ENCODE results near the gene ANKHD1. TPM values are rescaled to one million over a fixed set of nuclear protein-coding genes. Genes with fewer than 3 reads are reported as not detected.
A peak's percentile ranks its signal among the peaks of the same experiment; 100 is the strongest.

The ANKHD1 gene
- total RNA-seq, 6 experiments from 2014 or later, result 35.4 to 49.7 (median 41.5) TPM

GRCh38 chr5:140360101-140360500 is 41.5 kb upstream of the ANKHD1 start, which contains the start of gene SLC4A9:
Gene SLC4A9, plus strand, starts transcription at chr5:140360194. Its CDS starts 43 bp downstream, at chr5:140360237.
- no peak for DNase-seq
- H3K9me3 Mint-ChIP-seq, result no peaks in the 10 kb centered on the region
- TF ChIP-seq CTCF (IDR thresholded peaks at IDR 0.05), result no peak
- H3K27ac Mint-ChIP-seq, result no peak within 1 kb of the TSS
- no peak within 1 kb of the TSS for H3K4me3 Mint-ChIP-seq
- no peaks in the 10 kb centered on the region; the same call in 1 of the 2 replicates for H3K27me3 Mint-ChIP-seq (ENCODE audit: insufficient read depth)
- peaks cover 24% of the 10 kb centered on the region for H3K4me1 Mint-ChIP-seq (ENCODE audit: low read depth)
- H3K36me3 Mint-ChIP-seq (ENCODE audit: low read depth), result no peaks in the 10 kb centered on the region

- Mint-ChIP-seq H3K27ac (no peak overlapping the region), H3K27me3 (ENCODE audit: insufficient read depth) (no peaks in the 10 kb centered on the region; the same call in 1 of the 2 replicates), H3K4me1 (ENCODE audit: low read depth) (peaks cover 24% of the 10 kb centered on the region), H3K4me3 (no peak overlapping the region), H3K9me3 (no peaks in the 10 kb centered on the region), H3K36me3 (ENCODE audit: low read depth) (no peaks in the 10 kb centered on the region)
- TF ChIP-seq CTCF (IDR thresholded peaks at IDR 0.05), result no peak
- no peak for DNase-seq
These were observed 40.8 kb upstream of the ANKHD1 start for GRCh38 chr5:140360681-140361479.

DNA sequence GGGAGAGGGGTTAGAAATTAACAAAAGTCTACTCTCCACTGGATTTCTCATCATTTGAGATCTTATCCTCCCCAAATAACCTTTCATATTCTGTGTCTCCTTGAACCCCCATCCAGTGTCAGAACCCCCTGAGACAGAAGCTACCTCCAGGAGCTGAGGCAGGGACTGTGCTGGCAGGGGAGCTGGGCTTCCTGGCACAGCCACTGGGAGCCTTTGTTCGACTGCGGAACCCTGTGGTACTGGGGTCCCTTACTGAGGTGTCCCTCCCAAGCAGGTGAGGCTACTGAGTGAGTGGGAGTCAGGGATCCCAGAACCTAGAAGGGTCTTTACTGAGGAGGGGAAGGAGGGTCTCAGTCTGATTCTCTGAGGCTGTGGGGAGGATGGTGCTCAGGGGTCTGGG is 39.7 kb upstream of the ANKHD1 start:
- DNase-seq, result no peak
- no peaks in the 10 kb centered on the region for H3K9me3 Mint-ChIP-seq
- peaks cover 24% of the 10 kb centered on the region for H3K4me1 Mint-ChIP-seq (ENCODE audit: low read depth)
- no peak overlapping the region for H3K27ac Mint-ChIP-seq
- no peak for TF ChIP-seq CTCF (IDR thresholded peaks at IDR 0.05)
- no peaks in the 10 kb centered on the region; the same call in 1 of the 2 replicates for H3K27me3 Mint-ChIP-seq (ENCODE audit: insufficient read depth)
- no peak overlapping the region for H3K4me3 Mint-ChIP-seq
- H3K36me3 Mint-ChIP-seq (ENCODE audit: low read depth), result no peaks in the 10 kb centered on the region

DNA sequence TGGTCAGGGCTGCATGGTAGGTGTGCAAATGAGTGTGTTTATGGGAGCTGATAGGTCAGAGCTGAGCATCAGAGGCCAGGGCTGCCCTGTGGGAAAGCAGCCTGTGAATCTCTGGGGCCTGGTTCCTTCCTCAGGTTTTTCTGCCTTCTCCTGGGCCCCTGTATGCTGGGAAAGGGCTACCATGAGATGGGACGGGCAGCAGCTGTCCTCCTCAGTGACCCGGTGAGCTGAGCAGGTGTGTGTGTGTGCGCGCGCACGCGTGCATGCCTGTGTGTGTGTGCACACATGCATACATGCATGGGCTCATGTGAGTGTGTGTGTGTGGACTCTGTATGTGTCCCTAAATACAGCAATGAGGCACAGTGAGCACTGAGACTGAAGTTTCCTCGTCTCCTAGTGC is 39.3 kb upstream of the ANKHD1 start:
- peaks cover 20% of the 10 kb centered on the region for H3K4me1 Mint-ChIP-seq (ENCODE audit: low read depth)
- H3K9me3 Mint-ChIP-seq, result no peaks in the 10 kb centered on the region
- H3K4me3 Mint-ChIP-seq, result no peak overlapping the region
- DNase-seq, result no peak
- no peak for TF ChIP-seq CTCF (IDR thresholded peaks at IDR 0.05)
- H3K36me3 Mint-ChIP-seq (ENCODE audit: low read depth), result no peaks in the 10 kb centered on the region
- H3K27me3 Mint-ChIP-seq (ENCODE audit: insufficient read depth), result no peaks in the 10 kb centered on the region; the same call in 1 of the 2 replicates
- no peak overlapping the region for H3K27ac Mint-ChIP-seq

DNA sequence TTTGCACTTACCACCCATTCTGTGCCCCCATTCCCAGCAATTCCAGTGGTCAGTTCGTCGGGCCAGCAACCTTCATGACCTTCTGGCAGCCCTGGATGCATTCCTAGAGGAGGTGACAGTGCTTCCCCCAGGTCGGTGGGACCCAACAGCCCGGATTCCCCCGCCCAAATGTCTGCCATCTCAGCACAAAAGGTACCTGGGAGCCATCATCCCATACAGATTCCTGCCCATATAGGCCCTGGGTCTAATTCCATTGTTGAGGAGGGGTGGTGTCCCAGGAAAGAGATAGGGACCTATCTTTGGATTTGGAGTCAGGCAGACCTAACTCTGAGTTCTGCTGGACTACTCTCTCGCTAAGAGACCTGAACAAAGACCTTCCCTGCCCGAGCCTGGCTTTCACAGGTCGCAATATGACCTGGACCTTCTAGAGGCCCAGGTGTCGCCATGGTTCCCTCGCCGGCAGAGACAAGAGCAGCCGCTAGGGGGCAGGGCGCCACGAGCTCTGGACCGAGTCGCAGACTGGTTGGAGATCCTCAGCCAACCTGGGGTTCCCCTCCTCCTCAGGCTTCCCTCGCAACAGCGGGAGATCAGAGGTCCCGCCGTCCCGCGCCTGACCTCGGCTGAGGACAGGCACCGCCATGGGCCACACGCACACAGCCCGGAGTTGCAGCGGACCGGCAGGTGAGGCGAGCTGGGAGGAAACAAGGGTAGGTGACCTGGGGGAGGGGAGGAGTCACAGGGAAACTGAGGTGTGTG is 38.6 kb upstream of the ANKHD1 start:
- H3K27ac Mint-ChIP-seq, result no peak overlapping the region
- peak overlapping the region; percentile 72 for H3K4me3 Mint-ChIP-seq
- DNase-seq, result peak; percentile 51
- H3K27me3 Mint-ChIP-seq (ENCODE audit: insufficient read depth), result peaks cover 2% of the 10 kb centered on the region
- peak; percentile 97 for TF ChIP-seq CTCF (IDR thresholded peaks at IDR 0.05)
- no peaks in the 10 kb centered on the region for H3K9me3 Mint-ChIP-seq
- peaks cover 12% of the 10 kb centered on the region for H3K4me1 Mint-ChIP-seq (ENCODE audit: low read depth)
- H3K36me3 Mint-ChIP-seq (ENCODE audit: low read depth), result no peaks in the 10 kb centered on the region
